Measurements from ENCODE around the gene FCHO2.

FCHO2 gene

DNA sequence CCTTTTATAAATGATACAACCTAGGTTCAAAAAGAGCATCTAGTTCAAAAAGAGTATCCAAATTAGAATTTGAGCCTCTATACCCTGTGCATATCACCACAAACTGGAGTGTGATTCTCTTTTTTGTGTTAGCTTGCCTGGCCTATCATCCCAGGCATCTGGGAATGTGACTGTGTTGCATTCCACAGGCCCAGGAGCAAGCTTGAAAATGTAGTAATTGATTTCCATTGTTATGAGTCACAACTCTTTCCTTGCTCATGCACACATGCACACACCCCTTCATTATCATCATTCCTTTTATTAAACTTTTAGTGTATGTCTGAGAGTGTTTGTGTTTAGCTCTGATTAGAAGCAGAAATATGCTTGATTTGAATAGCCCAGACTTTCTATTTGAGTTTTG, 75.2 kb downstream of the FCHO2 start:
- peak; percentile 84 for DNase-seq (ENCODE audit: low read depth)

DNA sequence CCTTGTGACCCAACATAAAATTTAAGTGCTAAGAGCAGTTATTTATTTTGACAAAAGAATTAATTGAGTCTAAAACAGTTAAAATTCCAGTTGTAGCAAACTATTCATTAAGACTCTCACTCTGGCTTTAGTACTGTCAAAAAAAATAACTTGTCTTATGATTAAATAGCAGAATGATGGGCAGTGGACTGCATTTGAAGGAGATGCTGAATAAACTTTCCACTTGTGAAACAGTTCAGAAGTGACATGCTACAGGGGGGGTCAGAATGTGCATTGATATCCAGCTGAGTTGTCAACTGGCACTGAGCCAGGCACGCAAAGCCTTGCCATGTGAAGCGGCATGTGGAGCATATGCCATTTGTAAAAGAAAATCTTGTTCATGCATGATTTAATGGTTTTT, 76.0 kb downstream of the FCHO2 start:
- DNase-seq (ENCODE audit: low read depth) = peak; percentile 81

DNA sequence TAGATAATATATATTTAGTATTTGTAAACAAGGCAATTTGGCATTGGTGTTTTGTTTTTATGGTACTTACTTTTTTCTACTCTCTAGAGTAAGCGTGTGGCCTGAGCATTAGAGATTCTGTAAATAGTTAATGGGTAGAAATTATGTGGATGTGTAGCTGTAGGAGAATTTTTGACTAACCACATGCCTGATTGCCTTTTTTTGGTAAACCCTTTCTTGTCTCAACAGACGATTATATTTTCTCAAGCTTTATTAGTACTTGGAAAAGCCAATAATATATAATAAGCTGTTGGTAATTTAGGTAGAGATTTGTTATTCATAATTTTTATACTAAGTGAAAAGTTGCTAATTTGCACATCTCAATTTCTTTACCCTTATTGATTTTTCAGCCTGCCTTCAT, 76.8 kb downstream of the FCHO2 start:
- DNase-seq (ENCODE audit: low read depth) = no peak

DNA sequence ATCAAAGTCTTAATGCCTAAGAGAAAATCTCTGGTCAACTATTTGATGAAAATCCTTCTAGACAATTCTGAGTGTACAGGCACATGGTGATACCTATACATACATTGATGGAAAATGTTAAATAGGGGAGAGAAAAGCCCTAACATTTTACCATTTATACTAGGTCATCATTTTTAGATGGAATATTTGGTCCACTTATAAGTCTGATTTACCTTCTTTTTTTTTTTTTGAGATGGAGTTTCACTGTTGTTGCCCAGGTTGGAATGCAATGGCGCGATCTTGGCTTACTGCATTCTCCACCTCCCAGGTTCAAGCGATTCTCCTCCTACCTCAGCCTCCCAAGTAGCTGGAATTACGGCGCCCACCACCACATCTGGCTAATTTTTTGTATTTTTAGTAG, 81.7 kb downstream of the FCHO2 start:
- DNase-seq (ENCODE audit: low read depth) = no peak

DNA sequence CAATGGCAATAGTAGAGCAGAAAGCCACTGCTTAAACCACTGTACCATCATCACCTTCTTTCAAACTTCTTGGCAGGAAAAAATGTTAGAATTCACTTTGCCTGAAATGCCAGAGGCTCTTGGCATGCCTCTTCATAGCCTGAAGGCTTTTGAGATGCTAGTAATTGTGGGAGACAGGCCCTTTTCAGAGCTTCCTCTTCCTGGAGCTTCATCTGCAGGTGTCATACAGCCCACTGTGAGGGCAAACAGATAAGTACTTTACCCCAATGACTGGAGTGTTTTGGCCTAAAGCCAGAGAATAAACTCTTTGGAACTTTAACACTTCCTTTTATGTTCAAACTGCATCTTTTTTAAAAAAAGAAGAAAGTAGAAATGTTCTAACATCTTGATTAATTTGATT, 83.2 kb downstream of the FCHO2 start:
- no peak for DNase-seq (ENCODE audit: low read depth)

DNA sequence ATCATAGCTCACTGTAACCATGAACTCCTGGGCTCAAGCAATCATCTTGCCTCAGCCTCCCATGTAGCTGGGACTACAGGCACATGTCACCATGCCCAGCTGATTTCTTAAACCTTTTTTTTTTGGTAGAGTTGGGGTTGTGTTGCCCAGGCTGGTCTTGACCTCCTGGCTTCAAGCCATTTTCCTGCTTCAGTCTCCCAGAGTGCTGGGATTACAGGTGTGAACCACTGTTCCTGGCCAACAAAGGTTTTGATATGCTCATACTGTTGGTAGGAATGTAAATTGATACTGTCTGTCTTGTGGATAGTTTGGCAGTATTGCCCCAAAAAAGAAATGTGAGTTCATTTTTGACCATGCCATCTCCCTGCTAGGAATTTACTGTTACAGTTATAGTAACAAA, 87.2 kb downstream of the FCHO2 start:
- no peak for DNase-seq (ENCODE audit: low read depth)

DNA sequence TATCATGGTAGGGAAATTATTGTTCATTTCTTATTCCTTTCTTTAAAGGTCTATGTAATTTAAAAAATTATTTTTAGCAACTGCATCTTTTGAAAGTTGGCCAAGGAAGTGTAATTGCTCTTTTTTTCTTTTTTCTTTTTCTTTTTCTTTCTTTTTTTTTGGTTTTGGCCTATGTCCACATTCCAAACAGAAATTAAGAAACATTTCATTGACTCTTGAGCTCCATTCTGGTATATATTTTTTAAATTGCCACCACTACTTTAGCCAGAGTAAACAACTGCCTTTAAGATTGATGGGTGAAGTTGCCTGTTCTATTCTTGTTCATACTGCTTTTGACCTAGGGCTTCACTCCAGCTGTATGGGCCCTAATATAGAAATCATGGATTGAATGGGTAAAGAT, 88.7 kb downstream of the FCHO2 start:
- DNase-seq (ENCODE audit: low read depth) = no peak

DNA sequence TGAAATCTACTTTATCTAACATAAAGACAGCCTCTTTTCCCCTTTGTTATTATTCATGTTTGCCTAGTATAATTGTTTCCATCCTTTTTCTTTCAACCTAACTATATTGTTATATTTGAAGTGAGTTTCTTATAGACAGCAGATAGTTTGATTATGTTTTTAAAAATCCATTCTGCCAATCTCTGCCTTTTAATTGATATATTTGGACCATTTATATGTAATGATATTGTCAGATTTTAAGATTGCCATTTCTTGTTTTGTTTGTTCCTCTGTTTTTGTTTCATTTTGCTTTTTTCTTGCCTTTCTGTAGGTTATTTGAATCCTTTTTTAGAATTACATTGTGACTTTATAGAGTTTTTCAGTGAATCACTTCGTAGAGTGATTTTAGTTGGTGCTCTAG, 89.8 kb downstream of the FCHO2 start:
- DNase-seq (ENCODE audit: low read depth) = no peak

DNA sequence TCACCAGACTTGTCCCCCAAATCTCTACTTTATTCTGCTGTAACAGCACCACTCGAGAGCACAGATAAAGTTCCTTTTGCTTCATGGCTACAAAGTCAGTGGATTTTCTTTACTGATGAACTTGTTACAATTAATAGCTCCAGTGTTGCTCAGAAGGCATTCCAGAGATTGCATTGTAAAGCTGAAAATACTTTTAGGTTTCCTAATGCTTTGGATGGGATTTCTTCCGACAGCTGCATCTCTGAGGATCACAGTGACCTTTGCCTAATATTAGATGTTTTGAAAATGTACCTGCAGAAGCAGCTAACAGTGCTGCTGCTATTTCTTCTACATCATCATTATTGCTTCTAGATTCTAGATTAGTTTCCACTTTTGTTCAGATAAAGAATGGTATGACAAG, 105.8 kb downstream of the FCHO2 start:
- DNase-seq (ENCODE audit: low read depth) = peak; percentile 16

DNA sequence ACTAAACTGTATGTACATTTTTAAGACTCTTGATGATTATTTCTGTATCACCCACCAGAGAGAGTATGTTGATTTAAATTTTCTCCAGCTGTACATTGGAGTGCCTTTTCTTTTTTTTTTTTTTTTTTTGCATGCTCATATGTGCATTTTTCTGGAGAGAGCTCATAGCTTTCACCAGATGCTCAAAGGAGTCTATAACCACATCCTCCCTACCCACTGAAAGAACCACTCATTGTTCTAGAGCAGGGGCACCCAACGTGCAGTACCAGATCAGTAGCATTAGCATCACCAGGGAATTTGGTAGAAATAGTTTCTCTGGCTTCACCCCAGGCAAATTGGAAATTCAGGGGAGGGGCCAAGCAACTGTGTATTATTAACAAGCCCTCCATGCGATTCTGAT, 110.6 kb downstream of the FCHO2 start:
- DNase-seq (ENCODE audit: low read depth) = peak; percentile 62

DNA sequence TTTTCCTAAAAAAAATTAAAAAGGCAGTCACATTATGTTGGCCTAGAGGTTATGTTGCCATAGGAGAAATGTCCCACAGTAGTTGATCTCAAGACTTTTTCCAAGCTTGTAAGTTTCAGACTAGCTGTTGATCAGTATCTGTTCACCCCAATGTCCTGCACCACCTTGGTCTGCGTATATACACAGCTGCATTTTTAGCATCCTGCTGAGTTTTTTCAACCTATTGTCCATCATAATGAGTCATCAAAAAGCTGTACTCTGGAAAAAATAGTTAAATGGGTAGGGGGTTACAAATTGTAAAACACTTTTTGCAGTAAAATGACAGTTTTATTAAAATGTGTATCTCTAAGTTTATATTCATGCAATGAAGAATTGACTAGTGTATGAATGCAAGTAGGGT, 111.4 kb downstream of the FCHO2 start:
- peak; percentile 3 for DNase-seq (ENCODE audit: low read depth)

DNA sequence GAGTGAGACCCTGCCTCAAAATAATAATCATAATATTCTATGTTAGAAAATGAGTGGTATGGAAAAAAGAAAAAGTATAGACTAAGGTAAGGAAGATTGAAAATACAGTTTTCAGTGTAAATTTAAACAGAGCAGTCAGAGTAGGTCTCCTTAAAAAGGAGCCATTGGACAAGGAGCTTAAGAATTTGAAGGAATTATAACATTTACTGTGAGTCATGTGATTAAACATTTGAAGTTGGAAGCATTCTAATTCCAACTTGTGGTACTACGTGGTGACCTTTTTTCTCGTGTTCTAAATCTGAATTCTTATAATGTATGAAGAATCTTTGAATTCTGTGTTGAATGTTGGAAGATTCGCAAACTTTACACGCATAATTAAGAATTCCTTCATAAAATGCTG, 125.3 kb downstream of the FCHO2 start:
- no peak for DNase-seq (ENCODE audit: low read depth)

DNA sequence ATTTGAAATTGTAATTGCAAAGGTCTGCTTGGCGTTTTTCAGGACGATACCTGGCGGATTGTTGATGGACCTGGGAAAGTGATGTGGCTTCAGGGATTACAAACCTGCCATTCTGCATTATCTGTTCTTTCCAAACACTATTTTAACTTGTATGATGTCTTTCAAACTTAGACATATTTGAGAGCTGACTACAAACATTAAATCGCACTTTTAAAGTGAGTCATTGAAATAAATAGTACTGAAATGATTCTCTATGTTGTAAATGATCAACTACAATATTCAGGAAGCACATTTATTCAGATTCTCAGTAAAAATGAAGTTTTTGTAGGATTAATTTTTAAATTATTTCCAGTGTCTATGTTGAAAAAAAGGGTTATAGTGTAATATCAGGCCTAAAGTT, 132.2 kb downstream of the FCHO2 start:
- no peak for DNase-seq (ENCODE audit: low read depth)

DNA sequence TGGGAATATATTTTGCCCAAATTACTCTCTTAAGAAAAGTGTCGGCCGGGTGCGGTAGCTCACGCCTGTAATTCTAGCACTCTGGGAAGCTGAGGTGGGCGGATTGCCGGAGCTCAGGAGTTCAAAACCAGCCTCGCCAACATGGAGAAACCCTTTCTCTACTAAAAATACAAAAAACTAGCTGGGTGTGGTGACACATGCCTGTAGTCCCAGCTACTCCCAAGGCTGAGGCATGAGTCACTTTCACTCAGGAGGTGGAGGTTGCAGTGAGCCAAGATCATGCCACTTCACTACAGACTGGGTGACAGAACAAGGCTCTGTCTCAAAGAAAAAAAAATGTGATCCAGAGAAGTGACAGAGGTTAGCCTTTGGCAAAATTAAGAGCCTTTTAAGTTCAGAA, 138.1 kb downstream of the FCHO2 start:
- peak; percentile 66 for DNase-seq (ENCODE audit: low read depth)

DNA sequence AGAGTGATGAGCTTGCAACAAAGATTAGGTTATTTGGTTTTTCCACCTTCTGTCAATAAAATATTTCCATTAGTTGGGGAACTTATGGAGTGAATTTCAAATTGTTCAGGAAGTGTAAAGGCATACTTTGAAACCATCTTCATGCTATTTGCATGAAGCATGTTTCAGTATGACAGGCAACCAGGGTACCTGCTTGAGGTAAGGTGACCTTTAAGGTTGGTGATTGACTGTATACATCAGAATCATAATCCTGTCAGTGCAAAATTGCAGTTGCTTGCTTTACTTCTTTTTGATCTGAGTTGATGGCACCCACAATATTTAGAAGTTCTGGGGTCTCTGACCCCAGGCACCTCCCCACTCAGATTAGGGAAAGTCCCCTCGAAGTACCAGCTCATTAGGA, 138.6 kb downstream of the FCHO2 start:
- DNase-seq (ENCODE audit: low read depth) = no peak

DNA sequence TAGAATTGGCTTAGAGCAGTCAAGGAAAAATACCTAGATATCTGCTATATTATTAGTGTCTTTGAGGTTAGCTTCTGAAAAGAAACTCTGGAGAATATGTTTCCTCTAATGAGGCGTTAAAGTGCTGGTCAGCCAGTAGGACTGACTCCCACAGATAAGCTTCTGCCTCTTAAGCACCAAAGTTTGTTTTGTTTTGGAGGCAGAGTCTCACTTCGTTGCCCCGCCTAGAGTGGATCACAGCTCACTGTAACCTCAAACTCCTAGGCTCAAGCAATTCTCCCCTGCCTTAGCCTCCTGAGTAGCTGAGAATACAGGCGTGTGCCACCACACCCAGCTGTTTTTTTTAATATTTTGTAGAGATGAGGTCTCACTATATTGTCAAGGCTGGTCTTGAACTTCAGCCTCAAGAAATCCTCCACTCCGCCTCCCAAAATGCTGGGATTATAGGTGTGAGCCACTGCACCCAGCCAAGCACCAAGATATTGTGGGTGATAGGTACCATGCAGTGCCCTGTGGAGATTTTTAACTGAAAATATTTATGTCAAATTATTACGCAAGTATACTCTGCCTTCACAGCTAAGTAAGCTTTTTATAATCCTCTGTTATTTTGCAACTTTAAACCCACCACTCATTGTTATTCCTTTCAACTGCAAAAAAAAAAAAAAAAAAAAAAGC, 139.9 kb downstream of the FCHO2 start:
- DNase-seq (ENCODE audit: low read depth) = no peak

DNA sequence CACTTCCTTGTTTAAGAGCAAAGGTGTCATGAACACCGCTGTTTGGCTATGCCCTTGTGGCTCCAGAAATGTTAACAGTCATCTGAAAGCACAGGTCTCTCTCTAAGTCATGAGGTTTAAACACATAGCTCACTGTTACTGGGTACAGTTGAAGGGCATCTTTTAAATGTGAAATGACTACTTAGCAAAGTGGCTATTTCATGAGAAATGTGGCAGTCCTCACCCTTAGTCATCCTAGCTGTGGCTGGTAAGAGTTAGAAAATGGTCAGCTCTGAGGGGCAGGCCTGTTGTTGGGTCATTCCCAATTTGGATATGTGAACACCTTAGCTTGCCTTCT, 140.4 kb downstream of the FCHO2 start:
- DNase-seq (ENCODE audit: low read depth) = no peak

DNA sequence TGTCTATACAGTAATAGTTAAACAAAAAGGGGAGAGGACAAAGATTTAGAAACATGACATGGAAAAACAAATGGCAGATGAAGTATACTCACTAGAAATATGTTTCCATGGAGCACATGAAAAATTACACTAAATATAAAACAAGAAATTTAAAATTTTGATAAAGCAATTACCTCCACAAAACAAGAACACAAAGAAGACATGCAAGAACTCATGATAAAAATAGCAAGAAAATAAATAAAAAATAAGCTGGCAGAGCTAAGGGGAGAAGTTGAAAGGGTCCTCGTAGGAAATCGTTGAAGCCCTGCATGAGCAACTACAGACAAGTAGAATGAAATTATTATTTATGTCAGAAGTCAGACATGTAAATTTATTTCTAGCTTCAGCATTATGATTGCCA, 141.9 kb downstream of the FCHO2 start:
- no peak for DNase-seq (ENCODE audit: low read depth)

DNA sequence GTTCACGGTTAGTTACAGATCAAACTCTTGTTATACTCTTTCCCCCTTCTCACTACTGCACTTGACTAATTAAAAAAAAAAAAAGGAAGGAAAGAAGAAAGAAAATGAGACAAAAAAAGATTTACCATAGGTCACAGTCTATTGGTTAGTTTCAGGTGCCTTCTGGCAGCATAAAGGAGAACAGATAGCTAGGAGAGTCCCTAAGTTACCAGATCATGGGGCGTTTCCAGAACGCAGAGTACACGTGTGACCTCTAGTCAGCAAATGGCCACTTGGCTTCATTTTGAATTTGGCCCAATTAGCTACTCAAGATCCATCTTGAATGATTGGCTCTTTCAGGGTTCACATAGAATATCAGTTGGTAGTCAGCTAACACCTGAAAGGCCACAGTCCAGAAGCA, 144.3 kb downstream of the FCHO2 start:
- no peak for DNase-seq (ENCODE audit: low read depth)

DNA sequence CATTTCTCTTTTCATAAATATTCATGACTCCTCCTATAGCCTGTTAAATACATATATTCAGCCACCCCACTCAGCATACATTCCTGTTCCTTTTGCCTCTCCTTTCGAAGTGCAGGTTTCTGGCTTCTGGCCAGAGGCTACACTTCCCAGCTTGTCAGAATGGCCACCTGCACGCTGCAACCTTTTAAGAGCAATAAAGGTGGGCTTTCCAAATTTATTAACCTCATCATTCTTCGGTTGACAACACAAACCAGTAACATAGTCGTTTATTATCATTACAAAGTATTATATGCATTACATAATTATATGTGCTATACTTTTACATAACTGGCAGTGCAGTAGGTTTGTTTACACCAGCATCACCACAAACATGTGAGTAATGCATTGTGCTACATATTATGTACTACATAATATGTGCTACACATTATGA, 148.0 kb downstream of the FCHO2 start:
- DNase-seq (ENCODE audit: low read depth) = no peak

DNA sequence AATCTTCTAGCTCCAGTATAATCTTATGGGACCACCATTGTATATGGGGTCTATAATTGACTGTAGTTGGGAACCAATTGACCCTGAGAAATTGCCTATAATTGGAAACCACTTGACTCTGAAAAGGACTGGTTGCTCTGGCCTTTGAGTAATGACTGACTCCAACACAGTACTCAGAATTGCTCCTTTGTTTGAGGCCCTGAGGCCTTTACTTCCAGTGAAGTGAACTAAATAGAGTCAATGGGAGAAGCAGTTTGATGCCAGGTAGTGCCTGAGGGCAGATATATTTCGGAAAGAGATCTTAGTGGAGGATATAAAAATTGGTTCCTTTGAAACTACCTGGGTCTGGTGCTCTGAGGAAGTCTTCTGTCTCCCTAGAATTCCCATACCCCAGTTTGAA, 148.5 kb downstream of the FCHO2 start:
- DNase-seq (ENCODE audit: low read depth) = no peak

DNA sequence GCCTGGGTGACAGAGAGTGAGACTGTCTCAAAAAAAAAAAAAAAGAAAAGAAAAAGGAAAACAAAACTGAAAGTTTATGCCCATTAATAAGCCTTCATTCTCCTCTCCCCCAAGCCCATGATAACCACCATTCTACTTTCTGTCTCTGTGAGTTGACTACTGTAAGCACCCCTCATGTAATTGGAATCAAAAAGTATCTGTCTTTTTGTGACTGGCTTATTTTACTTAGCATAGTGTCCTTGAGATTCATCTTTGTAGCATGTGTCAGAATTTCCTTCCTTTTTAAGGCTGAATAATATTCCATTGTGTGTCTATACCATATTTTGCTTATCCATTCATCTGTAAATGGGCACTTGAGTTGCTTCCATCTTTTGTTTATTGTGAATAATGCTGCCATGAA, 150.5 kb downstream of the FCHO2 start:
- DNase-seq (ENCODE audit: low read depth) = no peak

DNA sequence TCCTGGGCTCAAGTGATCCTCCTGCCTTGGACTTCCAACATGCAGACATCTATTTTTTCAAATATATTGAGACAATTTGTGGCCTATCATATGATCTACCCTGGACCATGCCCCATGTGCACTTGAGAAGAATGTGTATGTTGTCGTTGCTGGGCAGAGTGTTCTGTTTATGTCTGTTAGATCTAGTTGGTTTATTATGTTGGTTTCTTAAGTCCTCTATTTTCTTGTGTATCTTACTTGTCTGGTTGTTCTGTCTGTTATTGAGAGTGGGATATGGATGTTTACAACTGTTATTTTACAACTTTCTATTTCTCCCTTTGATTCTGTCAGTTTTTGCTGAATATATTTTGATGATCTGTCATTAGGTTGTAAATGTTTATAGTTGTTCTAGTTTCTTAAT, 154.3 kb downstream of the FCHO2 start:
- no peak for DNase-seq (ENCODE audit: low read depth)

DNA sequence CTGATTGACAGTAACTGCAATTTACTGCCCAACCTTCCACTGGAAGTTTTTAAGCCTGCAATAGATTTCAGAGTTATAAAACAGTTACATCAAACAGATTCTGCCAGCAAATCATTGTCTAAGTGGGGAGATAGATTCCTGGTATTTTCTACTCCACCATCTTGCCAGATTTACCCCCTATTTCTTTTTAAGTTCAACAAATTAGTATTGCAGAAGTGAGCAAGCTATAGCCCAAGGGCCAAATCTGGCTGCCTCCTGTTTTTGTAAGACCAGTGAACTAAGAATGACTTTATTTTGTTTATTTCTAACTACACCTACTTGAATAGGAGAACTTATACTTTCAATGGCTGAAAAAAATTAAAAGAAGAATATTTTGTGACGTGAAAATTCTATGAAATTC, 155.7 kb downstream of the FCHO2 start:
- no peak for DNase-seq (ENCODE audit: low read depth)

DNA sequence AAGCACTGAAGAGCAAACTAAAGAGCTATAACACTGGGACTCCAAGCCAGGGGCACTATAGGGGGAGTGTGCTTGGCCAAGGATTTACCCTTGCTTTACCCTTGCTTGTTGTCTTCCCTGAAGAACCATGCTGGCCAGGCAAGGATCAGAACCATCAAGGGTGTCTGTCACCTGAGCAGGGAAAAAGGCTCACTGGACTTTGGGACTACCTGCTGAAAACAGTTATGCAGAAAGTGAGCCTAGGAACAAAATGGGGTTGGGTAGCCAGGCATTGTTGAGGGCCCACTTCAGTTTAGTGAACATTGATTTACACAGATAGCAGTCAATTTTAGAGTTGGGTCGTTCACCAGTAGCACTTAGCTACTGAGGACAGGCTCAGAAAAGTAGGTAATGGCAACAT, 156.5 kb downstream of the FCHO2 start:
- no peak for DNase-seq (ENCODE audit: low read depth)

All from iris pigment epithelial cell (primary cell).